ENCODE data around the gene SCYL1. TPM values are rescaled to one million over a fixed set of nuclear protein-coding genes. Genes with fewer than 3 reads are reported as not detected.

SCYL1 gene
- total RNA-seq, 1 donor from 2014 or later, result 61.2 TPM

GRCh38 chr11:65540290-65541092 lies 15.6 kb downstream of the SCYL1 start:
- no peaks in the 10 kb centered on the region for H3K9me3 ChIP-seq
- H3K27ac ChIP-seq, result peak overlapping the region; percentile 90
- peak; percentile 83 for TF ChIP-seq CTCF (IDR thresholded peaks at IDR 0.05)
- peak overlapping the region; percentile 76 for H3K4me3 ChIP-seq
- DNase-seq (peak; percentile 95), ATAC-seq (peak; percentile 95)
- intact Hi-C loops (cut with DNase I), result no loop called here
- H3K27me3 ChIP-seq (ENCODE audit: low read depth), result no peaks in the 10 kb centered on the region
- peaks cover 39% of the 10 kb centered on the region for H3K36me3 ChIP-seq
- H3K4me1 ChIP-seq, result peaks cover 29% of the 10 kb centered on the region

- no peak for TF ChIP-seq CTCF (IDR thresholded peaks at IDR 0.05)
- Histone ChIP-seq H3K36me3 (peaks cover 30% of the 10 kb centered on the region), H3K27me3 (ENCODE audit: low read depth) (no peaks in the 10 kb centered on the region), H3K9me3 (no peaks in the 10 kb centered on the region), H3K4me1 (peaks cover 35% of the 10 kb centered on the region), H3K4me3 (peak overlapping the region; percentile 76), H3K27ac (peak overlapping the region; percentile 90)
- ATAC-seq (no peak), DNase-seq (no peak)
- intact Hi-C loops (cut with DNase I), result no loop called here
Observed at GRCh38 chr11:65541093-65541982, 16.5 kb downstream of the SCYL1 start.

GRCh38 chr11:65542738-65543390 lies 18.0 kb downstream of the SCYL1 start:
- H3K4me1 ChIP-seq, result peaks cover 44% of the 10 kb centered on the region
- DNase-seq, result no peak
- no peak for ATAC-seq
- peaks cover 24% of the 10 kb centered on the region for H3K36me3 ChIP-seq
- no peaks in the 10 kb centered on the region for H3K9me3 ChIP-seq
- H3K27ac ChIP-seq, result no peak overlapping the region
- H3K27me3 ChIP-seq (ENCODE audit: low read depth), result no peaks in the 10 kb centered on the region
- TF ChIP-seq CTCF (IDR thresholded peaks at IDR 0.05), result no peak
- intact Hi-C loops (cut with DNase I), result no loop called here
- H3K4me3 ChIP-seq, result no peak overlapping the region

GRCh38 chr11:65545853-65546216 lies 21.0 kb downstream of the SCYL1 start:
- H3K27me3 ChIP-seq (ENCODE audit: low read depth), result no peaks in the 10 kb centered on the region
- no peak for DNase-seq
- H3K4me1 ChIP-seq, result peaks cover 33% of the 10 kb centered on the region
- H3K4me3 ChIP-seq, result peak overlapping the region; percentile 57
- peaks cover 28% of the 10 kb centered on the region for H3K36me3 ChIP-seq
- peak overlapping the region; percentile 73 for H3K27ac ChIP-seq
- ATAC-seq, result no peak
- no peaks in the 10 kb centered on the region for H3K9me3 ChIP-seq
- intact Hi-C loops (cut with DNase I), result no loop called here
- no peak for TF ChIP-seq CTCF (IDR thresholded peaks at IDR 0.05)

- TF ChIP-seq CTCF (IDR thresholded peaks at IDR 0.05), result no peak
- Histone ChIP-seq H3K9me3 (no peaks in the 10 kb centered on the region), H3K36me3 (peaks cover 28% of the 10 kb centered on the region), H3K27me3 (ENCODE audit: low read depth) (no peaks in the 10 kb centered on the region), H3K27ac (peak overlapping the region; percentile 73), H3K4me1 (peaks cover 27% of the 10 kb centered on the region), H3K4me3 (peak overlapping the region; percentile 57)
- intact Hi-C loops (cut with DNase I), result no loop called here
- DNase-seq (peak; percentile 96), ATAC-seq (peak; percentile 93 to 96)
Observed at GRCh38 chr11:65546217-65546958, 21.5 kb downstream of the SCYL1 start.

All from lower lobe of right lung (tissue), 2 donors.